Ascending aorta (tissue), 2 donors: ENCODE results near the gene PGM1. TPM values are rescaled to one million over a fixed set of nuclear protein-coding genes. Genes with fewer than 3 reads are reported as not detected.

Source experiments
- DNase-seq, 2 donors: peaks; one replicate each; pipeline ENCODE4 v3.0.0-alpha.2; 2019; ENCODE audit warnings: low spot score in 2 of 2
- H3K27ac ChIP-seq, 2 donors: fragments of 200-600 bp; sonication (generic); one replicate each; pipeline ENCODE4 v1.5.1; 2016 to 2017; ENCODE audit warnings: mild to moderate bottlenecking in 1 of 2
- H3K27me3 ChIP-seq: fragments of 200-600 bp; sonication (generic); one replicate; pipeline ENCODE4 v1.5.1; 2017
- H3K36me3 ChIP-seq, 2 donors: fragments of 200-600 bp; sonication (generic); one replicate each; pipeline ENCODE4 v1.5.1; 2016
- H3K4me1 ChIP-seq, 2 donors: fragments of 200-600 bp; sonication (generic); one replicate each; pipeline ENCODE4 v1.5.1; 2016 to 2017; ENCODE audit warnings: mild to moderate bottlenecking in 1 of 2
- H3K4me3 ChIP-seq, 2 donors: fragments of 200-600 bp; sonication (generic); one replicate each; pipeline ENCODE4 v1.5.1; 2016 to 2017; ENCODE audit warnings: mild to moderate bottlenecking in 1 of 2
- H3K9me3 ChIP-seq, 2 donors: fragments of 200-600 bp; sonication (generic); one replicate each; pipeline ENCODE4 v1.5.1; 2016
- CTCF ChIP-seq, 3 experiments: fragments of 200-600 bp in 2 of 3; fragments of 450-650 bp in 1 of 3; sonication (generic) in 2 of 3; IDR thresholded peaks; one replicate each; pipeline ENCODE4 v1.5.1; 2016 to 2019; ENCODE audit warnings: antibody characterized with exemption in 3 of 3, mild to moderate bottlenecking in 1 of 3, moderate library complexity in 1 of 3
- intact Hi-C: fragments of 100-400 bp; cut with DNase I; formaldehyde crosslinking; loops from one replicate; pipeline ENCODE4 v1.15.1; 2023
- total RNA-seq: library from RNA; depleted of rRNA; stranded (reverse); fragments of >200 nt; gene quantifications from one replicate; pipeline ENCODE4 v1.1.0, GENCODE V29; 2016

PGM1 gene
- total RNA-seq, 1 donor from 2014 or later, result 23.7 TPM

GRCh38 chr1:63623952-63624351 lies 30.7 kb downstream of the PGM1 start:
- Histone ChIP-seq H3K4me3 (no peak overlapping the region), H3K27ac (no peak overlapping the region), H3K4me1 (peaks cover 0 to 23% of the 10 kb centered on the region in 2 donors), H3K27me3 (no peaks in the 10 kb centered on the region), H3K9me3 (no peaks in the 10 kb centered on the region), H3K36me3 (no peaks in the 10 kb centered on the region)
- no peak for TF ChIP-seq CTCF (IDR thresholded peaks at IDR 0.05)
- intact Hi-C loops, result no loop called here
- DNase-seq, result no peak

- Histone ChIP-seq H3K4me1 (peaks cover 0 to 23% of the 10 kb centered on the region in 2 donors), H3K36me3 (peaks cover 7% of the 10 kb centered on the region in 2 donors), H3K27me3 (no peaks in the 10 kb centered on the region), H3K27ac (no peak overlapping the region), H3K9me3 (no peaks in the 10 kb centered on the region), H3K4me3 (no peak overlapping the region)
- no peak for DNase-seq
- intact Hi-C loops, result no loop called here
- TF ChIP-seq CTCF (IDR thresholded peaks at IDR 0.05), result peak in 1 of 3 experiments; percentile 11
These were observed 31.7 kb downstream of the PGM1 start for GRCh38 chr1:63624911-63625310.

GRCh38 chr1:63626222-63626621 lies 33.0 kb downstream of the PGM1 start:
- no peak for DNase-seq

GRCh38 chr1:63628607-63629006 lies 35.4 kb downstream of the PGM1 start:
- H3K27ac ChIP-seq, result no peak overlapping the region
- no peak for DNase-seq
- peaks cover 19 to 34% of the 10 kb centered on the region in 2 donors for H3K36me3 ChIP-seq
- peaks cover 0 to 15% of the 10 kb centered on the region in 2 donors for H3K4me1 ChIP-seq
- intact Hi-C loops, result no loop called here
- no peaks in the 10 kb centered on the region for H3K9me3 ChIP-seq
- no peak for TF ChIP-seq CTCF (IDR thresholded peaks at IDR 0.05)
- H3K27me3 ChIP-seq, result no peaks in the 10 kb centered on the region
- H3K4me3 ChIP-seq, result no peak overlapping the region

More at GRCh38 chr1:63626222-63626621, 33.0 kb downstream of the PGM1 start:
- H3K4me1 ChIP-seq, result peaks cover 0 to 23% of the 10 kb centered on the region in 2 donors
- H3K36me3 ChIP-seq, result peaks cover 11 to 20% of the 10 kb centered on the region in 2 donors
- no peak for TF ChIP-seq CTCF (IDR thresholded peaks at IDR 0.05)
- no peak overlapping the region for H3K27ac ChIP-seq
- no peaks in the 10 kb centered on the region for H3K27me3 ChIP-seq
- no peak overlapping the region for H3K4me3 ChIP-seq
- intact Hi-C loops, result no loop called here
- H3K9me3 ChIP-seq, result no peaks in the 10 kb centered on the region

GRCh38 chr1:63630238-63630637 lies 37.0 kb downstream of the PGM1 start:
- no peak for TF ChIP-seq CTCF (IDR thresholded peaks at IDR 0.05)
- Histone ChIP-seq H3K9me3 (no peaks in the 10 kb centered on the region), H3K4me1 (peaks cover 0 to 8% of the 10 kb centered on the region in 2 donors), H3K4me3 (no peak overlapping the region), H3K27me3 (no peaks in the 10 kb centered on the region), H3K27ac (no peak overlapping the region), H3K36me3 (peaks cover 25 to 44% of the 10 kb centered on the region in 2 donors)
- DNase-seq, result no peak
- intact Hi-C loops, result no loop called here

- Histone ChIP-seq H3K27me3 (no peaks in the 10 kb centered on the region), H3K36me3 (peaks cover 26 to 47% of the 10 kb centered on the region in 2 donors), H3K4me3 (no peak overlapping the region), H3K9me3 (no peaks in the 10 kb centered on the region), H3K4me1 (peaks cover 0 to 5% of the 10 kb centered on the region in 2 donors), H3K27ac (no peak overlapping the region)
- intact Hi-C loops, result no loop called here
- no peak for DNase-seq
- no peak for TF ChIP-seq CTCF (IDR thresholded peaks at IDR 0.05)
These were observed 37.5 kb downstream of the PGM1 start for GRCh38 chr1:63630666-63631065.
